Measurements from ENCODE around the gene ARL3. TPM values are rescaled to one million over a fixed set of nuclear protein-coding genes. Genes with fewer than 3 reads are reported as not detected.

Gene ARL3
- total RNA-seq, 6 experiments from 2014 or later = 13.2 to 18.4 (median 16.8) TPM

- peaks cover 6% of the 10 kb centered on the region for H3K27me3 Mint-ChIP-seq (ENCODE audit: insufficient read depth)
- no peaks in the 10 kb centered on the region for H3K36me3 Mint-ChIP-seq (ENCODE audit: low read depth)
- no peak for TF ChIP-seq CTCF (IDR thresholded peaks at IDR 0.05)
- peak overlapping the region; percentile 96 for H3K27ac Mint-ChIP-seq
- peak overlapping the region; percentile 88 for H3K4me3 Mint-ChIP-seq
- peaks cover 63% of the 10 kb centered on the region for H3K4me1 Mint-ChIP-seq (ENCODE audit: low read depth)
- DNase-seq = no peak
- no peaks in the 10 kb centered on the region for H3K9me3 Mint-ChIP-seq
Observed at GRCh38 chr10:102676534-102677315, 37.5 kb downstream of the ARL3 start.

- DNase-seq = peak; percentile 93
- H3K4me3 Mint-ChIP-seq = peak overlapping the region; percentile 88
- peaks cover 6% of the 10 kb centered on the region for H3K27me3 Mint-ChIP-seq (ENCODE audit: insufficient read depth)
Observed at GRCh38 chr10:102675666-102676533, 38.3 kb downstream of the ARL3 start.

GRCh38 chr10:102675011-102675665, 39.1 kb downstream of the ARL3 start:
- no peak for TF ChIP-seq CTCF (IDR thresholded peaks at IDR 0.05)
- H3K27me3 Mint-ChIP-seq (ENCODE audit: insufficient read depth) = peaks cover 6% of the 10 kb centered on the region
- peak overlapping the region; percentile 96 for H3K27ac Mint-ChIP-seq
- DNase-seq = no peak
- H3K36me3 Mint-ChIP-seq (ENCODE audit: low read depth) = no peaks in the 10 kb centered on the region
- peak overlapping the region; percentile 88 for H3K4me3 Mint-ChIP-seq
- peaks cover 70% of the 10 kb centered on the region for H3K4me1 Mint-ChIP-seq (ENCODE audit: low read depth)
- H3K9me3 Mint-ChIP-seq = no peaks in the 10 kb centered on the region

More at GRCh38 chr10:102675666-102676533, 38.3 kb downstream of the ARL3 start:
- H3K36me3 Mint-ChIP-seq (ENCODE audit: low read depth) = no peaks in the 10 kb centered on the region
- peaks cover 63% of the 10 kb centered on the region for H3K4me1 Mint-ChIP-seq (ENCODE audit: low read depth)
- H3K9me3 Mint-ChIP-seq = no peaks in the 10 kb centered on the region
- peak overlapping the region; percentile 96 for H3K27ac Mint-ChIP-seq
- no peak for TF ChIP-seq CTCF (IDR thresholded peaks at IDR 0.05)

GRCh38 chr10:102674566-102674965, 39.6 kb downstream of the ARL3 start:
- peak overlapping the region; percentile 96 for H3K27ac Mint-ChIP-seq
- DNase-seq = no peak
- H3K4me3 Mint-ChIP-seq = peak overlapping the region; percentile 88
- H3K27me3 Mint-ChIP-seq (ENCODE audit: insufficient read depth) = peaks cover 6% of the 10 kb centered on the region
- no peaks in the 10 kb centered on the region for H3K9me3 Mint-ChIP-seq
- H3K36me3 Mint-ChIP-seq (ENCODE audit: low read depth) = no peaks in the 10 kb centered on the region
- TF ChIP-seq CTCF (IDR thresholded peaks at IDR 0.05) = no peak
- H3K4me1 Mint-ChIP-seq (ENCODE audit: low read depth) = peaks cover 75% of the 10 kb centered on the region

- Mint-ChIP-seq H3K27ac (peak overlapping the region; percentile 96), H3K4me1 (ENCODE audit: low read depth) (peaks cover 78% of the 10 kb centered on the region), H3K27me3 (ENCODE audit: insufficient read depth) (peaks cover 6% of the 10 kb centered on the region), H3K4me3 (peak overlapping the region; percentile 88), H3K9me3 (no peaks in the 10 kb centered on the region), H3K36me3 (ENCODE audit: low read depth) (no peaks in the 10 kb centered on the region)
- no peak for TF ChIP-seq CTCF (IDR thresholded peaks at IDR 0.05)
- DNase-seq = peak; percentile 76
Observed at GRCh38 chr10:102673819-102674511, 40.2 kb downstream of the ARL3 start.
